Pulmonary artery endothelial cell (primary cell): ENCODE results near the gene PTPRD. TPM values are rescaled to one million over a fixed set of nuclear protein-coding genes. Genes with fewer than 3 reads are reported as not detected.

Source experiments
- DNase-seq: peaks from one replicate; pipeline ENCODE4 v3.0.0-alpha.2; 2011; ENCODE audit warnings: low read depth, low spot score
- total RNA-seq: library from RNA; depleted of rRNA; stranded (reverse); fragments of >200 nt; gene quantifications from 2 replicates; pipeline ENCODE4 v1.2.3, GENCODE V29; 2014

Gene PTPRD
- total RNA-seq, 1 donor from 2014 or later = 1.5 TPM

DNA sequence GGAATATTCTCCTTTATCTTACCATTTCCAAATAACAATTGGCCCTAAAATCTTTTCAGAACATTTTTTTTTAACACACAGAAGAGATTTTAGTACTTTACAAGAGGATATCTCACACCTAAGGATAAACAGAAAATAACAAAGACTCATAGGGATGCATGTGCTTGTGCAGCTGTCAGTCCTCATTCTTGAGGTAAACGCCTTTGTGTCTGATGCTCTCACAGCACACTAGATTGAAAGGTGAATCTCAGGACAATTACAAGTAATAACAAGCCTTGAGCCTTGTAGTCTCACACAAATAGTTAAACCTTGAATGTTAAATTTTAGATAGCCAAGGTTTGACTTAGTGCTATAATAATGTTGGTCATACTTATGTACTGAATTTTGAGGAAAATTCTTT is 439.2 kb downstream of the PTPRD start:
- no peak for DNase-seq

- no peak for DNase-seq
Measured at GRCh38 chr9:10172476-10172875, 440.3 kb downstream of the PTPRD start.

DNA sequence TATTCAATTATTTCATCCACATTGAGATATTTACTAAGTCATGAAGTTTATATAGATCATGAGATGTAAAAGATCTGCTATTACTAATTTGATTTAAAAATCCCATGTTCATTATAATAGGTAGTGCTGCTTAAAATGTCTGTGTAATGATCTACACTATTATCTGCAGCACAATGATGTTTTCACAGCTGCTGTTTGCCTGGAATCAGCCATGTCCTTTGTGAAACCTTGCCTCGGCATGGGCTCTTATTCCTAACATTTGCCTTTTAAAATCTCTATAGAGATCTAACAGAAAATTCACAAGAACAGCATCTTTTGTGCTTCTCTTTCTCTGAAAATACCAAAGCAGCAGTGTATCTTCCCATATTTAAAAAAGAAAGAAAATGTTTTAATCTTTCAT is 444.6 kb downstream of the PTPRD start:
- no peak for DNase-seq

DNA sequence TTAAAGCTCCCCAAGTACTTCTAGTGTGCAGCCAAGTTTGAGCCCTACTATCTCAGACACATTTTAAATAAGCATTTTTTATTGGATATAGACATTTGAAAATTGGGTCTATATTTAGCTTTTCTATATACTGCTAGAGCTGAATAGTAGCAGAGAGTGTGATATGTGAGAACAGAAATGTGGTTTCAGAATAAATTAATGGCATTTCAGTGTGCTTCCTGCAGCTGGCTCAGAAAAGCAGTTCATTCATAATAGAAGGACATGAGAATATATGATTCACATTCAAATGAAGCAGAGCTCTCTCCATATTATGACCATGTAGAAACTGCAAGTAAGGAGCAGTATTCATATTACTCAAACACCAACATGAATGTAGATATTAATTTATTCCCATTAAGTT is 464.0 kb downstream of the PTPRD start:
- DNase-seq = no peak

DNA sequence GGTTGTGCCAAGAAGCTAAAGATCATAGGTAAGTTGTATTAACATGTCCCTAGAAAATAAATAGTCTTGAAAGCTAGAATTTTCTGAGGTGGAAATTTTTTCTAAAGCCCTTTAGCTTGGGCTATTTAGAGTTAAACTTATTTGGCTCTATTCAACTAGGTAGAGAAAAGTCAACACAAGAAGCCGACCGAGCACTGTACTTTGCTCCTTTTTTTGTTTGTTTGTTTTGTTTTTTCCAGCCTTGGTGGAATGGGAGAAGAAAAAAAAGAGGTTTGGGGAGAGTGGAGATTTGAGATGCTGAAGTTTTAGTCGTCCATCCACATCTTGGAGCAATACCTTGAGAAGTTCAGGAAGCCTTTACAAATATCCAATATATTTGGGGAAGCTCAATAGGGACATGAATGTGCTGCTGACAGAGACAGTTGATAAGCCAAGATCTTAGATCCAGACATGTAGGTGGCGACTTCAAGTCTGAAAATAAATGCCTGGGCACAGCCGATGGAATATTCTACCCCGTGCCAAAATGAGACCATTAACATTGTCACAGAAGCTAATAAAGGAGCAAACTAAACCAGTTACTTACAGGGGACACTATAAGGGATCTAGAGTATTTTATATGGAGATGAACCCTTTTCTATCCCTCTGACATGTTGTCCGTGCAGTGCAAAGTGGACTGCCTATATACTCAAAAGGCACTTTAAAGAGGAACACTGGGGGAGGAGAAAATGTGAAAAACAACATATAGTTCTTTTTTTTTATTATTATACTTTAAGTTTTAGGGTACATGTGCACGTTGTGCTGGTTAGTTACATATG is 466.1 kb downstream of the PTPRD start:
- DNase-seq = no peak

DNA sequence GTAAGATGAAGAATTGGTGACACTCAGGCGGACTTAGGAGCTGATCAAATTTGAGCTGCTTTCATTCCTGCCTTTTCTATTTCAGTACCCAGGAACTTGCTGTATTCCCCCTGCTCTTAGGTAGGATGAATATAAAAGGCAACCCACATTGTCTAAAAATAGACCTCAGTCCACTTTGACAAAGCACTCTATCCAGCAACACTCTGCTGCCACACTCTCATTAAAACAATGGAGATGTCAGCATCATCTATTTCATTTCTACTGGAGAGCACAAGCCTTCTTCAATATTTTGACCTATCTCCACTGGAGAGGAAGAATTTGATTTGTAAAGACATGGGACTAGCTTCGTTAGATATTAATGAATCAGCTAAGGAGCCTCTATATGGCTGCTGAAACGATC is 468.4 kb downstream of the PTPRD start:
- no peak for DNase-seq

DNA sequence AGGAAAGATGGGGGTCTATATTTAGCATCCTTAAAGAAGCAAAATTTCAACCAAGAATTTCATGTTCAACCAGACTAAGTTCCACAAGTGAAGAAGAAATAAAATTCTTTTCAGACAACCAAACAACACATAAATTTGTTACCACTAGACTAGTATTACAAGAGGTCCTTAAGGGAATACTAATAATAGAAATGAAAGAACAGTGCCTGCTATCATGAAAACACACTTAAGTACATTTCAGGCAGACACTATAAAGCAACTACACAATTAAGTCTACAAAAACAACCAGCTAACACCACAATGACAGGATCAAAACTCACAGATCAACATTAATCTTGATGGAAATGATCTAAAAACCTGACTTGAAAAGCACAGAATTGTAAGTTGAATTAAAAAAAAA is 477.2 kb downstream of the PTPRD start:
- no peak for DNase-seq

DNA sequence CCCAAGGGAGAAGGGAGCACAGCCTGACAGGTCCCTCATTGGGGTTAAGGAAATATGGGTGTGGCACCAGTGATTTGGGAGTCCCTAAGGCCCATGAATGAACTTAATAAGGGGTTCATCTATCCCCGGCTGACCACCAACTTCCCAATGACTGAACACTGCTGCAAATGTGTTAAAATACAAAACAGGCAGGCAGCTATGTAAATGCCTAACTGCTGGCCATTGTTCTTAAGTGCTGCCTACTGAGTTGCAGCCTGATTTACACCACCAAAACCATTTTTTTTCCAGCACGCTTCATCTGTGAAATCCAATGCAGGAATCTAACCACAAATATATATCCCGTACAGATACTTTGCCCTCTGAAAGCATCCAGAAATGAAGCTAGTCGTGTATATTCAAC is 478.5 kb downstream of the PTPRD start:
- no peak for DNase-seq

- no peak for DNase-seq
Measured at GRCh38 chr9:10130061-10130675, 482.6 kb downstream of the PTPRD start.

DNA sequence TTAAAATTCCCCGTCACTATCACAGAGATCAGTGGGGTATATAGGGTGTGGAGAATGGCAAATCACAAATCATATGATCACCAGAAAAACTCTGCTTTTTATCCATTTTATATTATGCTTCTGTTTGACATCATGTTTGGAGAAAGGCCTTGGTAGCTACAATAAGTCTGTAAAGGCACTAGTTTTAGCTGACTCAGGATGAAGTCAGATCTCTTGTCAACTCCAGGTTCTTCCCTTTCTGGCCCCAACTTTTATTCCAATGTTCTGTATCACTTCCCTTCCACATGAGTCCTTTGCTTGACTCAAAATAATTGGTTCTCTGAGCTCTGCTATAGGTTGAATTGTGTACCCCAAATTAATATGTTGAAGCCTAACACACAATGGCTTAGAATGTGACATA is 484.9 kb downstream of the PTPRD start:
- no peak for DNase-seq

DNA sequence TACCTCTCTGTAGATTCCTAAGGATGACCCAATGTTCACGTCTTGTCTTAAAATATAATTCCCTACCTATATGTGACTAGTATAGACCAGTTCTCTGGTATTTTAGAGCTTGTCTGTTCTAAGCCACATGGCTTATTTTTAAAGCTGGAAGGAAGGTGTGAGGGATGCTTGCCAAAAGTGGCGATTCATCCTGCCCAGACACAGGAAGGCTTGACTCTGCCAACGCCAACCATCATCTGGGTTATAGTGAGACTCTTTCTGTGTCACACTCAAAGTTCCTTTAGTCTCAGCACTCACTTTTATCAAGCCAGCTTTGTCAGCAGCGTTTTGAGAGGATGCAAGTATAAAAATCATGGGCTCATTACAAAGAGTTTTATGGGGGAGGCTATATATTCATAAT is 500.0 kb downstream of the PTPRD start:
- no peak for DNase-seq

DNA sequence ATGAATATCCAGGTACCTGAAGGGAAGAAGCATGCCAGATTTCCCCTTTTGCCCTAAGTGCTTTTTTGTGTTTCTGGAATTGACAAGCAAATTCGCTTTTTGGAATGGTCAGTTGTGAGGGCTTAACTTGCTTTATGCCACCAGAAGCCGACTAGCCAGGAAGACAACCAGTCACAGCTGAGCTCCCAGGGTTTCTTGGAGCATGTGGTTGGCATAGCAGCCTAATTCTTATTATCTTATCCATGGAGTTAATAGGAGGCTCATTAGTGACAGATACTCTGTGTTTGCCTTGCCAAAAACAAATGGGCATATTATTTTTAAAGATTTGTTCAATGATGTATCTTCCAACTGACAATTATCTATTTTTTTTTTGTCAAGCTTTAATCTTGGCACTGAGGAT is 500.7 kb downstream of the PTPRD start:
- no peak for DNase-seq

GRCh38 chr9:10108815-10109214 is 504.0 kb downstream of the PTPRD start:
- DNase-seq = no peak

DNA sequence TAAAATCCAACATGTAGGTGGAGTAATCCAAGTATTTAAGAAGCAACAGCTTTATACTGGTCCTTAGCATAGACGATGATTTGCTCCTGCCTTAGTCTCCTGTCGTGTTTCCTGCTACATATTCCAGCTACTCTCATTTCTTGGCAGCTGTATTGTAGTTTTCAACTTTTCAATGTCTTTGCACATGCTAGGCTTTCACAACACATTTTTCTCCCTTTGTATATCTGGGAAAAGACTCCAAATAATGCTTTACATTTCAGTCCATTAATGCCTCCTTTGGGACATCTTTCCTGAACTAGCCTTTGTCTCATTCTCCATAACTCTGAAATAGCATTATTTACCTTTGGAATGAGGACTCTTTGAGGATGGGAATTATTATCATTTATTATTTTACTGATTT is 508.0 kb downstream of the PTPRD start:
- DNase-seq = no peak

- DNase-seq = no peak
Measured at GRCh38 chr9:10095208-10095607, 517.6 kb downstream of the PTPRD start.

- no peak for DNase-seq
Measured at GRCh38 chr9:10094563-10094962, 518.2 kb downstream of the PTPRD start.

- no peak for DNase-seq
Measured at GRCh38 chr9:10080012-10080411, 532.8 kb downstream of the PTPRD start.

- DNase-seq = no peak
Measured at GRCh38 chr9:10079284-10079964, 533.4 kb downstream of the PTPRD start.

DNA sequence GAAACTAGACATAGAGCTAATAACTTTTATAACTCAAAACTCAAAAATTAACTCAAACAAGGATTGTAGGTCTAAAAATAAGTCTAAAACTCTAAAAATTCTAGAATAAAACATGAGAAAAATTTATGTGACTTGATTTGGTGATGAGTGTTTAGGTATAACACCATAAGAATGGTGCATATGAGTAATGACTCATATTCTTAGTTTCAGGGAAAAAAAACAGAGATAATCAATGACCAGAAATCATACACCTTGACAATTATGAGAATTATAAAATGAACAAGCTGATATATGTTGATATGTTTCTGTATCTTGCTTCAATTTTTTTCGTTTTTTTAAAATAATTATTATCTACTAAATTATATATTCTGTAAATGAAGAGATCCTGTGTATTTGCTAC is 541.2 kb downstream of the PTPRD start:
- DNase-seq = no peak

DNA sequence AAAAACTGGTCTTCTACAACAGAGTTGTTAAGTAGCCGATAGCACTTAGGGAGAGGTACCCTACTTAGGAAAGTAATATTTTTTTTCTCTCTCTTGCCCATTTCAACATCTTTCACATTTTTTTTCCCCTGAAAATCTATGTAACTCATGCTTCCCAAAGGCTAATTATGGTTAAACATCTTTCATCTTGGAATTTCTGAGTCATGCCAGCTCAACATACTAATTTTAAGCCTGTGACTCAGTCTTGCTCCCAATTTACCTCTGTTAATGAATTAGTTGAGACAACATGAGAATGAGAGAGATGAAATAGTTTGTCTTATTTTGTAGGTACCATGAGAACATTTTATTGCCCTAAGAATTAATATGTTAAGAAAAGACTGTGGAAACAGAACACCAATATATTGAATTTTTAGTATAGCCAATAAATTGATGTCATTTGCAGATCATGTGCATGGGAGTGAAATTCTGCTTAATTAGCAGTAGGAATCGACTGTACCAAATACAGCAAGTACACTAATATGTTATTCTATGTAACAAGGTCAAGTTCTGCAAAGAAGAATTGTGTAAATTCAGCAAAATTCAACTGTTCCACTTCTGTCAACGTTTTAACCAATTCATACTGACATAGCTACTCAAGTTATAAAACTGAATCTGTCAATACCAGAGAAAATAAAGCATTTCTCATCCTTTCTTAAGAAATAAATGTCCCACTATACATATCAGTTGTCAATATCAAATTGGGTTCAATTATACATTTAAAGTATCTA is 550.0 kb downstream of the PTPRD start:
- DNase-seq = no peak

DNA sequence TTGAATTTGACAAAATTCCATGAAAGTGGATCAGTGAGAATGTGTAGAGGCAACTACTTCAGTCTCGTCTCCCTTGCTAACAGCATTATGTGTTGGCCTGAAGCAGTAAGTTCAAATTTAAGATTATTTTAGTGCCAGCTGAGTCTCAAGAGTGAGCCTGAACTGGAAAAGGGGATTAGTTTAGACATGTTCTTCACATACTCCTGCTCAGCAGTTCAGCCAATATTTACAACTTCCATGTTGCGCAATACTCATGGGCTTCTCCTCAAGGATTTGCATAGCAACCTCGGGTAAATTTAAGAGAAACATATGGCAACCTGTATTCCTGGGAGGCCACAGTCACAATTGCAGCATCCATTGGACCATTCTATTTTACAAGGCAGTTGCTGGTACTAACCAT is 553.8 kb downstream of the PTPRD start:
- DNase-seq = no peak

- DNase-seq = no peak
Measured at GRCh38 chr9:10055886-10056395, 556.9 kb downstream of the PTPRD start.
